HG03064 (cell line): ENCODE measurements around the gene EPB42.

ENCODE experiments used
- ATAC-seq: cut with Tn5 transposase; IDR thresholded peaks from one replicate; pipeline ENCODE4 v1.9.1; 2021; ENCODE audit warnings: low read depth; ENCODE audit not compliant: unreplicated experiment

The EPB42 gene

DNA sequence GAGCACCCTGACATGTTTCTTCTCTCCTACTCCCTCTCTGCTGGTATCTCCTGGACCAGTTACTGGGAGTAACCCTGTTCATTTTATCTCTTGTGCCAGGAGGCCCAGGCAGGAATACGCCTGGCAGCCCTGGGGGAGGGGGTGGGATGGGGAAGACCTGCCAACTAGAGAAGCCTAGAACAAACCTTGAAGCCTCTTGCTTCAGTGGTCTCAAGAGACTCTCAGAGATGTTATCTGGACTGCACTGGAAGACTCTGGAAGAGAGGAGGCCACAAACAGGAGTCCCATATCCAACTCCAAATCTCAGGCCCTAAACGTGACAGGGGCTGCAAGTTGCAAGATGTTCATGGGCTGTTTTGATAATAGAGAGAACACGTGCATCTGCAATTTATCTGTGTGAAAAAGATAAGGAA is at the start of gene EPB42:
Gene EPB42, minus strand, starts transcription at position 28 of the 413 bp plus-strand sequence. CDS start 193 bp downstream, outside the sequence.
- no peak for ATAC-seq

DNA sequence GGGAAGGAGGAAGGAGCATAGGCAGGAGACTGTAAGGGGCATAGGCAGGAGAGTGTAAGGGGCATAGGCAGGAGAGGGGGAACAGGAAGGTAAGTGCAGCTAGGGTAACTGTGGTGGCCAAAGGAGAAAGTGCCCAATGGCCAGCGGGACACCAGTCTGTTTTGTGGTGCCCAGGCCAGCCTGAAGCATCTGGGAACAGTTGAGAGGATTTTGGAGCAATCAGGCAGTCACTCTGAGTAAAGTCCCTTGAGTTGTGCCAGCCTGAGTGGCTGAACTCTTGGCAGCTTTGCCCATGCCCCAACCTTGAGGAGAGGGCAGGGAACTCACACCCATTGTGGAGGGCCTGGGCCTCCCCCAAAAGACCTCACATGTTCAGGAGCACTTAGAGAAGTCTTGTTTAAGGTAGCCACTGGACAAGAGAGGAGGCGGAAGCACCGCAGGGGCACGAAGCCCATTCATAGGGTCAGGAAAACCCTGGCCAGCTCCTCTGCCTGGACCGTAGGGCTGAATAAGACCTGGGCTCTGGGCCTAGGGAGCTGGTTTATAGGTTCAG is 49.4 kb upstream of the EPB42 start:
- no peak for ATAC-seq

DNA sequence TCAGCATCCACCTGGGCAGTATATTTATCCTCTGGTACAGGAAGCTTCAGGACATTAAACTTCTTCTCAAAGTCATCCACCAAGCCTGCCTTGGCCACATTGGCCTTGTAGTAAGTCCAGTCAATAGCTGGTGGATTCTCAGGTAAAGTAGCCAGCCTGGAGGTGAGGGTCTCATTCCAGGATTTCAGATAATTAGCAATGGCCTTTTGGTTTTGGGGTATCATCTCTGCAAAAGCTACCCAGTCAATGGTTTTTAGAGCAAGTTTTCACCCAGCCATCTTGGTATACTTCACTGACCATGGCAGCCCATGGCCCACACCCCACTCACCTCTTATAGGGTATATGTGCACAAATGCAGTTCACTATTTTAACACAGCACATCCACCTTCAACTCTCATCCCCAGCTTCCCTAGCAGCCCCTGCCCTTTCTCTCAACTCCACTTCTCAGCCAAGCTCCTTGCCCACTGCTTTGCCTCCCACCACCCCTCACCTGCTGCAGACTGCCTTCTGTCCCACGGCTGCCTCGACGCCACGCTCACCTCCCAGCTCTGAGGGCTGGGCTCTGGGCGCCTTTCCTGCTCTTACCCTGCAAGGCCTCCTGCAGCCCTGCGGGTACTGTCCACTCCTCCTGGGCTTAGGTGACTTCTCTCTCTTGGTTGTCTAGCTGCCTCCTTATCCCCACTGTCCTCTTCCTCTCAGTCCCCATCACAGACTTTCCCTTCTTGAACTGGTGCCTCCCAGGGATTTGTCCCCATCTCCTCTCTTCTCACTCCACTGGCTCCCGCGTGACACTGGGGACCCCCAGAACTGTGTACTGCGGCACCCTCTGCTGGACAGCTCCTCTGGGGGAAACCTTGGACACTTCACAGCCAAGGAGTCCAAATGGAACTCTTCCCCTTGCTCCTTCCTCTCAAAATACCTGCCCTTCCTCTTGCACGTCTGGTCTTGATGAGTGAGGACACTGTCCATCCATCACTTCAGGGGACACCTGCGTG is 47.6 kb upstream of the EPB42 start:
- no peak for ATAC-seq

DNA sequence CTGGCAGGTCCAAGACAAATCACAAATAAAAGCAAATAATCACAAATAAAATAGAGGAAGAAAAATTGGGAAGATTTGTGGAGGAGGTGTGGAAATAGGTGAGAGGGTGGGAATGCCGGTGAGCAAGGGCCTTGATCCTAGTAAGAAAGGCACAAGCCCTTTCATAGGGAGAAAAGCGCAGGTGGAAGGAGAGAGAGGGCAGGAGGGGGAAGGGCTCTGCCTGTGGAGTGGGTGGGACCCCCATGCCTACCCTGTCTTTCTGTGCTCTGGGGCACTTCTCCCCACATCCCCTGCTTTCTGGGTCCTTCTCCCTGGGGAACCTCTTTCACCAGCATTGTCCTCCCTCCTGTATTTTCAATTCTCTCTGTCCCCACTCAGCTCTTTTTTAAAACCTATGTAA is 46.6 kb upstream of the EPB42 start:
- ATAC-seq = no peak

DNA sequence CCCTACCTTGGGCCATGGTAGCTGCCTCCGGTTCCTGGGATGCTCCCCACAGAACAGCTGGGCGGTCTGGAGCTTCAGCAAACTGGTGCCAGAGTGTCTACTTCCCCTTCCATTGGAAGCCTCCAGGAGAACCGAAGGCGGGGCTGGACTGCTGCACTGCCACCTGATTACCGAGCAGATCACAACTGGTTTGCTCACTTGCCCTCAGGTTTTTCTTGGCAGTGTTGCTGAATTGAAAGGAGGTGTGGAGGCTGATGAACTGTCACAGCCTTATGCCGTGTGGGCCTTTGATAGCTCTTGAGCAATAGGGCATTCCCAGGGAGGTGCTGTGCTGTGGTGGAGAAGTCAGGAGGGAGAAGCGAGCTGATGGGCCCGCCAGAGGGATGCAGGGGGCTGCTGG is 46.0 kb upstream of the EPB42 start, which contains the start of gene TGM5:
Gene TGM5, minus strand, starts transcription at position 95 of the 400 bp plus-strand sequence. Its CDS starts 79 bp downstream, at position 16.
- no peak for ATAC-seq

DNA sequence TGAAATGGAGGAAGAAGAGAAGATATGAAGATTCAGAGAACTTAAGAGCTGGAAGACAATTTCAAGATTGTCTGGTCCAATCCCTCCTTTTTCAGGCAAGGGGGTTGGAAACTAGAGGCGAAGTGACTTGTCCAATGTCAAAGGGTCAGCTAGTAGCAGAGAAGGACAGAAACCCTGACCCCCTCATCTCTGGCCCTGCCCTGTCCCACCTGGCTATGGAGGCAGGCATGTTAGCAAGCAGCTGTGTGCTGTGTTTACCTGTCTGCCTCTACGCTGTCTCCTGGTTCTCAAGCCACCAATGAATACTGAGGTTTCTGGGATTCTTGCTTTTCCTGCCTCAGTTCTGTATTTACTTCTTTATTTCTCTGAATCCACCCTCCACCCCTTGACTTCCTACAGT is 45.6 kb upstream of the EPB42 start:
- ATAC-seq = no peak

DNA sequence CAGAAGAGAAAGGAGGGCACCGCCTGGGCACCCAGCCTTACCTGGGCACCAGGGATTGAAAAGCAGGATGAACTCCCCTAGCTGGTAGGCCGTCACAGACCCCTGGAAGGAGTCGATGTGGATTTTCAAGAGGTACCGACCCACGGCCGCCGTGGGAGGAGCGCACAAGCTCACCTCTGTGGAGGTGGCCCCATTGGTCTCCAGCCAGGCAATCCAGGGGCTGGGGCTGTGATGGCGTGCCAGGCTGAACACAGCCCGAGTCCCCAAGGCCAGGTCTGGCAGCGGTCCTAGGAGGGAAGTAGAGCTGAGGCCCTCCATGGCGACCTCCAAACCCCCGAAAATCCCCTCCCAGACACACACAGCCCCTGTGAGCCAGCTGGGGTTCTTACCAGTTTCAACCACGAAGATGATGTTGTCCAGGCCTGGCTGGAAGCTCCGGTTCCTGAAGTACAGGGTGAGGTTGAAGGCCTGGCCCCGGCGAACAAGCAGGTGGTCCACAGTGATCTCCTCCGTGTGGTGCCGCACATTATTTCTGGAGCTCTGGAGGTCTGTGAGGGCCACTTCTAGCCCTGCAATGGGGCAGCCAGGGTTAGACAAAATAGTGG is 39.3 kb upstream of the EPB42 start:
- ATAC-seq = no peak

DNA sequence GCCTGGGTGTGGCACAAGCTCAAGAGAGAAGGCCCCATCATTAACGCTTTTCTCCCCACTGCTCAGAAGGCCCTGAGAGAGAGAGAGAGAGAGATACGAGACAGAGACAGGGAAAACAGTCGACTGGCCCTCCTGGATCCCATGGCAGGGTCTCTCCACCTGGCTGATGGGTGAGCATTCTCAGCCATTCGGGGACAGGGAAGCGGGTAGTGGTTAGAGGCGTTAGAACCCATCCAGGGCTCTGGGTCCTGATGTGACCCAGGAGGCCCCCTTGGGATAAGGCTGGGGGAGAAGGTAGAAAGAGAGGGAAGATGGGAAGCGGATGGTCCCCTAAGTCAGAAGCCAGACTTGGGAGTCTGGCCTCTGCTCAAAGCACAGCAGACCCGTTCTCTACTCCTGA is 38.0 kb upstream of the EPB42 start:
- no peak for ATAC-seq

DNA sequence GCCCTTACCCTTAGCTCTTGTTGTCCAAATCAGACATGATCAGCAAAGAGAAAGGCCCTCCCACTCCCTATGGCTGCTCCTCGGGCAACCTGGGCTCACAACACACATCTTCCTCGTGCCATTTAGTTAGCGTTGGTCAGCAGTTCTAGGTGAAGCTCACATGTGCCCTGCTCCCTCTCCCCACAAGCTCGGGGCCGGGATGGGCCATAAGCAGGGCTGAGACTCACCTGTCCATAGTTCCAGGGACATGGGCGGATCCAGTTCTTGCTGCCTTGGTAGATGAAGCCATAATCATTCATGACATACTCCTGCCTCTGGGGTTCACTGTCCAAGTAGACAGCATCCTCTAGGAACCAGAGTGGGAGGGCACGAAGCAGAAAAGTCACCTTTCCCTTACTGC is 35.5 kb upstream of the EPB42 start:
- ATAC-seq = no peak

DNA sequence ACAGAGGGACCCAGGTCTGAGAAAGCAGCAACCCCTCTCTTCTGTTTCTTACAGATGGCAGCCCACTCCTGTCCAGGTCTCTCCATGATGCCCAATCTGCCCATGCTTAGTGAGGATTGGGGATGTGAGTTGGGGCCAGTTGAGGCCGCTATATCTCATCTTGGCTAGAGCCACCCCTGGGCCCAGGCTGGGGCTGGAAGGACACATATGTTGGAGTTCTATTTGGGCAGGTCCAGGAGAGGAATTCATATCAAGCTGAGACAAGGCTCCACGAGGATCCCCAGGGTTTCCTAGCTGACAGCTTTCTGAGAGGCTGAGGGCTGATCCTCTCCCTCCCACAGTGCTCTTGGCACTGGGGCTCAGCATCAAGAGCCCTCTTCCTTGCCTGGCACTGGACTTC is 34.6 kb upstream of the EPB42 start:
- no peak for ATAC-seq

DNA sequence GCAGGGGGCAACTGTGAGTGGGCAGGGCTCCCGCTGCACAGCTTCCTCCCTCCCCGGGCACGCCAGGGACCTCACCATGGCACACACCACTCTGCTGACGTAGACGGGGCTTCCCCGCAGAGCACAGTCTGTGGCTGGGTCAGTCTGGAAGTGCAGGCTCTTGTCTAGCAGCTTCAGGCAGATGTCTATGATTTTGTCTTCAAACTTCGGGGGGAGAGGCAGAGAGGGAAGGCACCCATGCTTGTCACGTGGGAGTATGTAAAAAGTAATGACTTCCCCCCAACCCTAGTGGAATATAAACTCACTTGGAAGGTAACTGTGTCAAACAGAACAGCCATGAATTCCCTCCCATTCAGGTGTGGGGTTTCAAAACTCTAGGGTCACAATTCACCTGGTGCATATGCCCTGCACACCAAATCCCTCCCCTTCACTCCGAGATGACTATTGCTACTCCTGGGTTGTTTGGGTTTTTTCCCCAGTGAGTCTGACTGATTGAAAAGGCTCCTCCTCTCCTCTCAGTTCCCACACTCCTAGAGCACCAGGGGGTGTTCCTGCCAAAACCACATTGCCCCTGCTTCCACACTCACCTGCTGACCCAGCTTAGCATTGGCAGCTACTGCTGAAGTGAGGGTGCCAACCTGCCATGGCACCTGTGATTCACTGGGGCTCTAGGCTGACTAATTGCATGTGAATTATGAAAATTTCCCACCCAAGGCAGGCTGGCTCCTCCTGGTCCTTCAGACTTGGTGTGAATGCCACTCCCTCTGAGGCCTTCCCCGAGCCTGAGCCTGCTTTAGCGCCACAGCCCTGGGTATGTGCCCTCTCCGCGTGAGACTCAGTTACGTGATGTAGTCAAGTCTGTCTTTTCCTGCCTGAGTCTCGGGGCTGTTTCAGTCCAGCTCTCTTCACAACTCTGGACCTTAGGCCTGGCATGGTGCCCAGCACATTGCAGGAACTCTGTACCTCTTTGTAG is 32.9 kb upstream of the EPB42 start:
- peak; percentile 47 for ATAC-seq

DNA sequence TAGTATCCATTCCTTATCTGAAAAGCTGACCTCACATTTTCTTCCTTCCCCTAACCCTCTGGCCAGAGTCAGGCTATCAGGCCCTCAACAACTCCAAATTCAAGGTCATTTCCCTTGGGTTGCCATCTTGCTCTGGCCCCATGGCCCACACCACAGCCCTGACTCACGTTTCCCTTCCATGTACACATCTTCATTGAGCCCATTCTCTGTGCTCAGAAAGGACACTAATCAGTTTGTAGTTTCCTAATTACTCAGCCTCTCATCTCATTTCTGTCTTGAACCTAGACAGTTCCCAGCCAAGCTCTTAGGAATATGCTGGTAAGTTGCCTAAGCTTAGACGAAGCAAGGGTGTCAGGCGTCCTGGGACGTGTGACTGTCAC is 31.0 kb upstream of the EPB42 start:
- no peak for ATAC-seq

DNA sequence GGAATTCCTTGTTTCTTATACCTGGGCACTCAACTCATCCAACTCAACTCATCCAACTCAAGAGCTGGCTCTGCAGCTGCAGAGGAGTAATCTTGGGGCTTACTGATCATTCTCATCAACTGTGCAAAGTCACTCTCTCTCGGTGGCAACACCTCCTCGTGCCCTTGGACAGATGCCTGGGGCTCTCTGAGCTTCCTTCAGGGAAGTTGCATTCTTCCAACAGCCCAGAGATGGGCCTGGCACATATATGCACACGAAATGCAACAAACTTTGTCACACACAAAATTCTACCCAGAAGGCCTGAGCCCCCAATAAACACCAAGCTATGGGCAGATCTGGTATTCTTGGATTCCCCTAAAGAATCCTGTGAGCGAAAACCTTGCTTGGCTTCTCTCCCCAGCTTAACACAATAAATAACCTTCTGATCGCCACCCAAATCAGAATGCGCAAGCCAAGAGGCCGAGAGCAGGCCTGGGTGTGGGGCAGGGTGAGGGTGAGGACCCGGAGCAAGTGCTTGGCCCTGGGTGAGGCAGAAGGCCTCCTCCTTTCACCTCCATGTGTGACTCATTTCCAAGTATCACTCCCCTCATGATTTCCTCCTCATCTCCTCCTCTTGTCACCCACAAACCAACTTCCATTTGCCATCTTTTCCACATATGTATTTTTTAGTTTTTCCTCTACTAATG is 30.5 kb upstream of the EPB42 start:
- ATAC-seq = no peak

DNA sequence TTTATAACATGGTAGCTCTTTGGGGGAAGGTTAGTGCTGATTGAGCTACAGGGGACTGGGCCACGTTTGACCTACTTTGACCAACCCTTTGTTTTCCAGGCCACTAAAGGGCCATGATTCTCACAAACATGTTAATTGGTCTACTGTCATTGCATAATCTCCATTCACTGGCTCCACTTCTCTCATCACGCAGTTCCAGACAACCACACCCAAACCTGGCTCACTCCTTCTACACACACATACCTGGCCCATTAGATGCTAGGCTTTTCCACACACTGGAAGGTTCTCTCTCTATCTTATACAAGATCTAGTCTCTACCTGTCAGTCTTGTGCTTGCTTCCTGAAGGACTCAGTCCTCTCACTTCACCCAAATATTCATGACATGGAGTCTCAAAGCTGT is 30.0 kb upstream of the EPB42 start:
- no peak for ATAC-seq

DNA sequence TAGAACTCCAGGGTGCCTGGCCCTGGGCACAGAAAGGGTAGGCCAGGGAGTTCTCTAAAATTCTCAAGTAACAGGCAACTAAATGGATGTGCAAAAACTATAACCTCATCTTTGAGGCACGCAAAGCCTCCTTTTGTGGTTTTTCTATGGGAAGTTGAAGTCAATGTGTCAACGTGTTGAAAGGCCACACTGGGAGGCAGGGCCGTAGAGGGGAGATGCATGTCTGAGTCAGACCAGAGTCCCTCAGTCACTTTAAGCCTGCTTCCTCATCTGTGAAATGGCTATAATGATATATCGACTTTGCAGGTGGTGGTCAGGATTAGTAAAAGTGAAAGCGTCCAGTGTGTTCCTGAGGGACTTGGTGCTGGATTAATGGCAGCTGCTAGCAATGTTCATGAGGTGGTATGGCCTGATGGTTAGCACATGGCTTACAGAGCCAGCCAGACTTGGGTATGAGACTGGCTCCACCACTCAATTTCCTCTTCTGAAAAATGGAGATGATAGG is 28.9 kb upstream of the EPB42 start:
- no peak for ATAC-seq

DNA sequence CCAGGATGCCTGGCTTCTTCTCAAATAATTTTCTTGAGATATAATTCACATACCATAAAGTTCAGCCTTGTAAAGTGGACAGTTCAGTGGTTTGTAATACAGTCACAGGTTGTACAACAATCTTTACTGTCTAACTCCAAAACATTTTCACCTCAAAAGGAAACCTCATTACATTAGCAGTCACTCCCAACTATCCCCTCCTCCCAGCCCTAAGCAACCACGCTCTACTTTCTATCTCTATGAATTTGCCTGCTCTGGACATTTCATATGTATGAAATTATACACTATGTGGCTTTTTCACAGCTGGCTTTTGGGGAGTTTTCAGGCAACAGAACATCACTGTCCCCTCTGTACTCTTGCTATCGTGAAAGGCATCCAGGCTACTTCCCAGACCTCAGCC is 28.4 kb upstream of the EPB42 start:
- no peak for ATAC-seq

DNA sequence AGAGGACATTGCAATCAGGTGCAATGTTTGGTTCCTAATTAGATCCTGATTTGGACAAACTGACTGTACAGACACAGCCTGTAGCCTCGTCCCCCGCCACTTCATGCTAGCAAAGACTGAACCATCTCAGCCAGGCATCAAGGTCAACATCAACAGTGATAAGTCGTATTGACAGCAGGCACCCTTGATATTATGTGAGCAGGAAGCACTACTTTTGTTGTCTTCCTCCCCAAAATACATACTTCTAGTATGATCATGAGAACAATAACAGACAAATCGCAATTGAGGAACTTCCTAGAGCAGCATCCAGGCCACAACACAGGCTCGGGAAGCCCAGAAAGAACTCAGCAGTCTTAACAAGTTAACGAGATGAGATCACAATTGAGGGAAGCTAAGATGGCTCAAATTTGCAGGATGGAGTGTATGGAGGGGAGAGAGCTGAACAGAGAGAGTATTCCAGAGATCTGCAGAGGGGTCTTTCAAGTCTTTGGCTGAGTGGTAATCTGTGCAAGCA is 25.5 kb upstream of the EPB42 start:
- ATAC-seq = no peak

DNA sequence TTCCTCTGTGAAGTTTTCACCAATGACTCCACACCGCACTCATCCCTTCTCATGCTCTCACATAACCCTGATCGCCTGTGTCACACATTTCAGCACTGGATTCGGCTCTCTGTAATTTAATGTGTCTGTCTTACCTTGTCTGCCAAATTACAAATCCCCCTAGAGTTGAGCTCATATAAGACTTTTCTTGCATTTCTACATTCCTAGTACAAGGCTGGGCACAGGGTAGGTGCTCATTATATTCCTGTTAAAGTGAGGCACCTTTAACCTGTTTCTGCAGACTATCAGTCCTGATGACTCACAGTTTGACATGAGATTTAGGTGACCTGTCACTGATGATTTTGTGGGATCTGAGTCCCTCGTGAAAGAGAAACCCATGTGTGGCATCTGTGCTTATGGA is 23.3 kb upstream of the EPB42 start:
- ATAC-seq = no peak

DNA sequence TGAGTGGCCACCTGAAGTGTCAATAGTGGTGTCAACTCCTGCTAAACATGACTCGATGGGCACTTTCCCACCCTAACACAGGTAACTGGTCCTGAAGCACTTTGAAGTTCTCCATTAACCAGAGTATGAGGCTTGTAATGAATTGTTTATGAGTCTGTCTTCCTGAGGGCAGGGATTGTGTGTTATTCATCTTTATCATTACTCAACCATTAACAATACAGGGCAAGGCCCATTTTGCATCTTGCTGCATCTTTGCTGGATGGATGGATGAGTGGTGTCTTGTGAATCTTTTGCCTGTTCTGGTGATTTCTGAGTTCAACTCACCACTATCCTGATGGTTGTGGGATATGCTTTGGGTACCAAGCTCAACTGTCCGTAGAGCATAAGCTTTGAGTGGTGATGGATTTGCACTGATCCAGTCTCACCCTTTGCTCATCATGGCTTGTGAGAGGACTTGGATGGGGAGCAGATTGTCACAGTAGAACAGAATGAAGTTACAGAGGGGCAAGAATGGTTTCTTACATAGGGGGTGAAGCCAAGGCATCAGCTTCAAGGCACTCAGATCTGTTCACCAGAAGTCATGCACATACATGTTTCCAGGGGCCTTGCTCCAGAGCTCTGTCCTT is 22.3 kb upstream of the EPB42 start:
- ATAC-seq = no peak
